Neural progenitor cell (in vitro differentiated cells): ENCODE measurements around the gene DLL3.

ENCODE experiments used
- EZH2 ChIP-seq: fragments of 200-600 bp; sonication (generic); IDR thresholded peaks from 2 replicates; pipeline ENCODE4 v1.6.1; 2017; ENCODE audit warnings: antibody characterized with exemption, mild to moderate bottlenecking, moderate library complexity
- EZH2phosphoT487 ChIP-seq: fragments of 200-600 bp; sonication (generic); IDR thresholded peaks from 2 replicates; pipeline ENCODE4 v1.6.1; 2017; ENCODE audit warnings: antibody characterized with exemption
- TF ChIP-seq, protein P1 (sequence below): fragments of 200-600 bp; sonication (generic); IDR thresholded peaks from 2 replicates; pipeline ENCODE4 v1.5.1; 2017; ENCODE audit warnings: antibody characterized with exemption, mild to moderate bottlenecking

DNA sequence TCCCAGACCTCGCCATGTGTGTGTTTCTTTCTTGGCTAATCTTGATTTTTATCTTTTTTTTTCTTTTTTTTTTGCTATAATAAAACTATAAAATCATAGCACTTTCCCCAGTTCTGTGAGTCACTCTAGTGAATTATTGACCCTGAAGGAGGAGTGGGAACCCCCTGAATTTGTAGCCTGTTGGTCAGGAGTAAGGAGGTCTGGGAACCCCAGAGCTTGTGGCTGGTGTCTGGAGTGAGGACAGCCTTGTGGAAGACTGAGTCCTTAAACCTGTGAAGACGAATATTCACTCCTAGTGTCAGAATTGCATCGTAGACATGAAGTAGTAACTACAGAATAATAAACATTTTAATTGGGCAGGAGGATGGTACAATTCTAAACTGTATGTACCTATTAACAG, 26.5 kb downstream of the DLL3 start:
- TF ChIP-seq EZH2 (no peak), EZH2phosphoT487 (no peak)
- TF ChIP-seq, protein P1, sequence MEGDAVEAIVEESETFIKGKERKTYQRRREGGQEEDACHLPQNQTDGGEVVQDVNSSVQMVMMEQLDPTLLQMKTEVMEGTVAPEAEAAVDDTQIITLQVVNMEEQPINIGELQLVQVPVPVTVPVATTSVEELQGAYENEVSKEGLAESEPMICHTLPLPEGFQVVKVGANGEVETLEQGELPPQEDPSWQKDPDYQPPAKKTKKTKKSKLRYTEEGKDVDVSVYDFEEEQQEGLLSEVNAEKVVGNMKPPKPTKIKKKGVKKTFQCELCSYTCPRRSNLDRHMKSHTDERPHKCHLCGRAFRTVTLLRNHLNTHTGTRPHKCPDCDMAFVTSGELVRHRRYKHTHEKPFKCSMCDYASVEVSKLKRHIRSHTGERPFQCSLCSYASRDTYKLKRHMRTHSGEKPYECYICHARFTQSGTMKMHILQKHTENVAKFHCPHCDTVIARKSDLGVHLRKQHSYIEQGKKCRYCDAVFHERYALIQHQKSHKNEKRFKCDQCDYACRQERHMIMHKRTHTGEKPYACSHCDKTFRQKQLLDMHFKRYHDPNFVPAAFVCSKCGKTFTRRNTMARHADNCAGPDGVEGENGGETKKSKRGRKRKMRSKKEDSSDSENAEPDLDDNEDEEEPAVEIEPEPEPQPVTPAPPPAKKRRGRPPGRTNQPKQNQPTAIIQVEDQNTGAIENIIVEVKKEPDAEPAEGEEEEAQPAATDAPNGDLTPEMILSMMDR = no peak
